ENCODE results near the gene MAP2K5.

DNA sequence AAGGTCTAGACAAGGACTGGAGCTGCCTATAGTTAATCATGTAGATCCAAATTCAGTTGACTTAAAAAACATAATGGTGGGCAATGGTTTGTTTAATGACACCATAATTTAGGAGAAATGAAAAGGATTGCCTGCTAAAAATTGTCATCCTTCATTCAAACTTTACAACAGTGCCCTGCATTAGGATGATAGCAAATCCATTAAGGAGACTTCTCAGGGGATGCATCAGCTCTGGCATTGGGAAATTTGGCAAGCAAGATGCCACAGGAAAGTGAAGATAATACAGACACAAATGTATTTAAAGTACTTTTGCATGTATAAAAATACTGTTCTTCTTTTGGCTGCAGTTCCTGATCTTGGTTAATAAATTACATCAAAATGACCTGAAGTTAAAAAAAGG, 189.7 kb downstream of the MAP2K5 start:
- TF ChIP-seq, protein P1, sequence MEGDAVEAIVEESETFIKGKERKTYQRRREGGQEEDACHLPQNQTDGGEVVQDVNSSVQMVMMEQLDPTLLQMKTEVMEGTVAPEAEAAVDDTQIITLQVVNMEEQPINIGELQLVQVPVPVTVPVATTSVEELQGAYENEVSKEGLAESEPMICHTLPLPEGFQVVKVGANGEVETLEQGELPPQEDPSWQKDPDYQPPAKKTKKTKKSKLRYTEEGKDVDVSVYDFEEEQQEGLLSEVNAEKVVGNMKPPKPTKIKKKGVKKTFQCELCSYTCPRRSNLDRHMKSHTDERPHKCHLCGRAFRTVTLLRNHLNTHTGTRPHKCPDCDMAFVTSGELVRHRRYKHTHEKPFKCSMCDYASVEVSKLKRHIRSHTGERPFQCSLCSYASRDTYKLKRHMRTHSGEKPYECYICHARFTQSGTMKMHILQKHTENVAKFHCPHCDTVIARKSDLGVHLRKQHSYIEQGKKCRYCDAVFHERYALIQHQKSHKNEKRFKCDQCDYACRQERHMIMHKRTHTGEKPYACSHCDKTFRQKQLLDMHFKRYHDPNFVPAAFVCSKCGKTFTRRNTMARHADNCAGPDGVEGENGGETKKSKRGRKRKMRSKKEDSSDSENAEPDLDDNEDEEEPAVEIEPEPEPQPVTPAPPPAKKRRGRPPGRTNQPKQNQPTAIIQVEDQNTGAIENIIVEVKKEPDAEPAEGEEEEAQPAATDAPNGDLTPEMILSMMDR (conservative IDR thresholded peaks at IDR 0.05; ENCODE audit: low read length) = no peak
- no peak for TF ChIP-seq EZH2phosphoT487 (IDR thresholded peaks at IDR 0.05; ENCODE audit: borderline replicate concordance)
